Stimulated activated memory B cell treated with anti-CD40 and anti-IgM and Interleukin-4, amounts not matched to agents 10 μg/mL and 1 μg/mL and 100 μg/mL, for 72 hours (primary cell): ENCODE measurements around the gene INA.
"Not testable (repeated sequence)": the region's sequence is repeated elsewhere in the genome, so short reads cannot be mapped to it uniquely, and the experiment has no call there.

Experiments
- ATAC-seq: fragments of 150-1000 bp; cut with Tn5 transposase; 2 replicates; pipeline ENCODE4 v1.10.0; 2021
- H3K27ac Mint-ChIP-seq: one replicate; pipeline ENCODE4 v1.8.0; 2022; ENCODE audit warnings: mild to moderate bottlenecking, mixed read lengths
- H3K27me3 Mint-ChIP-seq: one replicate; pipeline ENCODE4 v1.8.0; 2022; ENCODE audit warnings: mixed read lengths
- H3K36me3 Mint-ChIP-seq: one replicate; pipeline ENCODE4 v1.8.0; 2022; ENCODE audit warnings: mixed read lengths
- H3K4me1 Mint-ChIP-seq: one replicate; pipeline ENCODE4 v1.8.0; 2022; ENCODE audit warnings: mixed read lengths
- H3K4me3 Mint-ChIP-seq: one replicate; pipeline ENCODE4 v1.8.0; 2022; ENCODE audit warnings: mild to moderate bottlenecking, moderate library complexity, mixed read lengths
- H3K9me3 Mint-ChIP-seq: one replicate; pipeline ENCODE4 v1.8.0; 2022; ENCODE audit warnings: mixed read lengths

The INA gene

GRCh38 chr10:103276896-103277712 lies at the start of gene INA:
TSS of gene INA (plus strand) at chr10:103277138. CDS start at chr10:103277212, 74 bp downstream.
- H3K9me3 Mint-ChIP-seq = peaks cover 4% of the 10 kb centered on the region
- peak within 1 kb of the TSS; percentile 68 for H3K4me3 Mint-ChIP-seq
- no peak within 1 kb of the TSS for H3K27ac Mint-ChIP-seq
- H3K27me3 Mint-ChIP-seq = peaks cover 73% of the 10 kb centered on the region
- peak; percentile 51 for ATAC-seq
- peaks cover 12% of the 10 kb centered on the region for H3K4me1 Mint-ChIP-seq
- H3K36me3 Mint-ChIP-seq = no peaks in the 10 kb centered on the region

GRCh38 chr10:103227416-103227815 lies 49.5 kb upstream of the INA start:
- Mint-ChIP-seq H3K9me3 (peaks cover 13% of the 10 kb centered on the region), H3K27ac (no peak overlapping the region), H3K27me3 (no peaks in the 10 kb centered on the region), H3K4me3 (no peak overlapping the region), H3K4me1 (no peaks in the 10 kb centered on the region), H3K36me3 (peaks cover 8% of the 10 kb centered on the region)
- ATAC-seq = no peak

GRCh38 chr10:103231047-103231551 lies 45.8 kb upstream of the INA start:
- Mint-ChIP-seq H3K4me1 (peaks cover 13% of the 10 kb centered on the region), H3K4me3 (no peak overlapping the region), H3K9me3 (no peaks in the 10 kb centered on the region), H3K27me3 (no peaks in the 10 kb centered on the region), H3K27ac (no peak overlapping the region), H3K36me3 (no peaks in the 10 kb centered on the region)
- ATAC-seq = no peak

DNA sequence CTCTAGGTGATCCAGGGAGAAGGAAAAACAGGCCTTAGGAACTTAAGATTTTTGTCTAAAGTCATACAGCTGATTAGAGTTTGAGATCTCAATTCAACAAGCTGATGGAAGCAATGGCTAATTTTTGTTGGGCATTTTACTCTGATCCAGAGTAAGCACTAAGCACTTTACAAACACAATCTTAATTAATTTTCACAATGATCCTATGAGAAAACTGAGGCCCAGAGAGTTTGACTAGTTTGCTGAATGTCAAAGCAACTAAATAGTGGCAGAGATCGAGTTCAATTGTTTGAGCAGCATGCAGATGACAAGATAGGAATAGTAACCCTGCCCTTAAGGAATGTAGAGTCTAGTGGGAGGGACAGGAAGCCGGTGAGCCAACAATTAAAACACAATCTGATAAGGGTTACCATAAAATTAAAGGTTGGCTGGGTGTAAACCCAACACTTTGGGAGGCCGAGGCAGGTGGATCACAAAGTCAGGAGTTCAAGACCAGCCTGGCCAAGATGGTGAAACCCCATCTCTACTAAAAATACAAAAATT lies 44.7 kb upstream of the INA start:
- Mint-ChIP-seq H3K9me3 (no peaks in the 10 kb centered on the region), H3K27me3 (no peaks in the 10 kb centered on the region), H3K27ac (no peak overlapping the region), H3K4me3 (no peak overlapping the region), H3K36me3 (no peaks in the 10 kb centered on the region), H3K4me1 (peaks cover 13% of the 10 kb centered on the region)
- no peak for ATAC-seq

DNA sequence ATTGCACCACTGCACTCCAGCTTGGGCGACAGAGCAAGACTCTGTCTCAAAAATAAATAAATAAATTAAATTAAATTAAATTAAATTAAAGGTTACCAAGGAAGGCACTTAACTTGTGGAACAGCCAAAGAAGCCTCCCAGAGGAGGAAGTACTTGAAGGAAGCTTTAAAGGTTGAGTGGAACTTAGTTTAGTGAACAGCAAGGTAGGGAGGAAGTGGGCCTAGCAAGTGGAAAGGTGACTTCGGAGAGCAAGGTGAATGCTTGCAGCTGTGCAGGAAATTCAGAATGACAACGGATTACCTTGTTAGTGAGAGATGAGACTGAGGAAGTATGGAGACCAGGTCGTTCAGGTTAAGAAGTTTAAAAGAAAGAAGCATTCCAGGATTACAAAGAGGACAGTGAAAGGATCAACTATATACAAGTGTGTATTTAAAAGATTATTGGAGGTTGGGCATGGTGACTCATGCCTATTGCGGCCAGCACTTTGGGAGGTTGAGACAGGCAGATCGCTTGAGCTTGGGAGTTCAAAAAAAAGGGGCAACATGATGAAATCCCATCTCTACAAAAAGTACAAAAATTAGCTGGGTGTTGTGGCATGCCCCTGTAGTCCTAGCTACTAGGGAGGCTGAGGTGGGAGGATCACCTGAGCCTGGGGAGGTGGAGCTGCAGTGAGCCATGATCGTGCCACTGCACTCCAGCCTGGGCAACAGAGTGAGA lies 44.0 kb upstream of the INA start:
- H3K27ac Mint-ChIP-seq = no peak overlapping the region
- ATAC-seq = no peak
- H3K9me3 Mint-ChIP-seq = no peaks in the 10 kb centered on the region
- H3K4me1 Mint-ChIP-seq = peaks cover 13% of the 10 kb centered on the region
- H3K27me3 Mint-ChIP-seq = no peaks in the 10 kb centered on the region
- no peak overlapping the region for H3K4me3 Mint-ChIP-seq
- H3K36me3 Mint-ChIP-seq = no peaks in the 10 kb centered on the region

DNA sequence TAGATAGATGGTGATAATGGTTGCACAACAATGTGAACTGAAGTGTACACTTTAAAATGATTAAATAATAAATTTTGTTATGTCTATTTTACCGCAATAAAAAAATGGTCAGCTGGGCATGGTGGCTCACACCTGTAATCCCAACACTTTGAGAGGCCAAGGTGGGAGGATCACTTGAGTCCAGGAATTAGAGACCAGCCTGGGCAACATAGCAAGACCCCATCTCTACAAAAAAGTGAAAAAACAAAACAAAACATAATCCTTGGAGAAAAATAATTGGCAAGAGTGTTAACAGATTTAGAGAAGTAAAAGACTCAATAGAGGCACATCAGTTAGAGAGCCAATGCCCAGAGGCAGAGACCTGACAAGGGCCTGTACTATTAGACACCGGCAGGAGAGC lies 41.2 kb upstream of the INA start:
- Mint-ChIP-seq H3K36me3 (no peaks in the 10 kb centered on the region), H3K4me3 (no peak overlapping the region), H3K9me3 (no peaks in the 10 kb centered on the region), H3K27me3 (no peaks in the 10 kb centered on the region), H3K27ac (no peak overlapping the region), H3K4me1 (peaks cover 23% of the 10 kb centered on the region)
- no peak for ATAC-seq

DNA sequence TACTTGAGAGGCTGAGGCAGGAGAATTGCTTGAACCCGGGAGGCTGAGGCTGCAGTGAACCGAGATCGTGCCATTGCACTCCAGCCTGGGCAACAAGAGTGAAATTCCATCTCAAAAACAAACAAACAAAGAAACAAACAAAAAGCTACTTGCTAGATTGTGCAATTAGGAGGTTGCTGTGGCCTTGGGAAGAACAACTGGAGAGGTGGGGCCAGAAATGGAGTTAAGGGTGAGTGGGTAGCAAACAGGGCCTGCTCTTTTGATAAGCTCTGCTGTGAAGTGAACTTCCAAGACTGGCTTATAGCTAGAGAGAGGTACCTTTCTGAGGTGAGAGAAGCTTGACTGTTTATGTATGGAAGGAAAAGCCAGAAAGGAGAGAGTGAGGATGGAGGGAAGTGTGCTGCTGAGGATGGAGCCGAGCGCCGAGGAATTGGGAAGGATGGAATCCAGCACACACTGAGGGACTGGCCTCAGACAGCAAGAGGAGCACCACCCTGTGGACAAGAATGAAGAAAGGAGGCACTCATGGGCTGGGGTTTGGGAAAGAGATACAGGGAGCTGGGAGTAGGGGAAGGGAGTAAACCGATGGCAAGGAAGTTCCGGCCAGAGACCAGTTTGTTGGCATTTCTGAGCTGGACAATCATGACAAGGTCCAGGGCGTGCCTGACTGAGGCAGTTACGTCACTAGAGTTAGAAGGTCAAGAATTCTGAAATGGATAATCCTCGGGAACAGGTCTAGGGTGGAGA lies 38.3 kb upstream of the INA start:
- no peaks in the 10 kb centered on the region for H3K27me3 Mint-ChIP-seq
- no peaks in the 10 kb centered on the region for H3K36me3 Mint-ChIP-seq
- no peaks in the 10 kb centered on the region for H3K9me3 Mint-ChIP-seq
- H3K4me3 Mint-ChIP-seq = no peak overlapping the region
- peaks cover 23% of the 10 kb centered on the region for H3K4me1 Mint-ChIP-seq
- H3K27ac Mint-ChIP-seq = no peak overlapping the region
- ATAC-seq = no peak

DNA sequence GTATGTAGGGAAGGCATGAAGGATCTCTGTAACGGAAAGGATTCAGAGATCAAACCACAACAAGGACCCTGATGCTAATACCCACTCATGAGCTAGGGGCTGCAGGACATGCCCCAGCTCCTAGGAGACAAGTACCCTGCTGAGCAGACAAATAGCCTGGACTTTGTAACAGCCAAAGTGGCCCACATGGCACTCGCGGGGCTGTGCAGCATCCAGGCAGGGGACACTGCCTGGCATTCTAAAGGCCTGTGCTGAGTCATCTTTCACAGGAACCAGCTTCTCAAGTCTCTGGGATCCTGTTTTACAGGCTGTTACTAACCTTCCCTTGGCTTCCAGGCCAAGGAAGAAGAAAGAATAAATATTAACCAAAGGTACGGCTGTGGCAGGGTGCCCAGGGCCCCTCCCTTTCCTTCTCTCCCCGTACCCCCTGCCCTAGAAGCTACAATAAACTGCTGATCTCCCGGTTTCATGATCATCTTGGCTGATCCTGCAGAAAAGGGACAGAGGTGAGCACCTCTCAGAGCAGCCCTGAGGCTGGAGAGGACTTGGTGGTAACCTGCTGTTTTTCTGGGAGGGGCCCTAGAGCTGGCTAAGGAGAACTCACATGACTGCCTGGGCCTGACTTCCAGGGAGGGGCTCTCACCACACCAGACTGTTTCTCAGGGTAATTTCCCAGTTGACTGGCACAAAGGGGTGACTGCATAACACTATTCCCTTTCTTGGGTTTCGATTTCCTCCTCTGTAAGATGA lies 35.5 kb upstream of the INA start:
- Mint-ChIP-seq H3K4me3 (no peak overlapping the region), H3K27me3 (no peaks in the 10 kb centered on the region), H3K27ac (peak overlapping the region; percentile 57), H3K4me1 (peaks cover 25% of the 10 kb centered on the region), H3K36me3 (no peaks in the 10 kb centered on the region), H3K9me3 (no peaks in the 10 kb centered on the region)
- peak; percentile 17 for ATAC-seq

GRCh38 chr10:103244666-103245271 lies 32.2 kb upstream of the INA start:
- no peak overlapping the region for H3K27ac Mint-ChIP-seq
- no peak overlapping the region for H3K4me3 Mint-ChIP-seq
- H3K9me3 Mint-ChIP-seq = no peaks in the 10 kb centered on the region
- H3K27me3 Mint-ChIP-seq = no peaks in the 10 kb centered on the region
- peaks cover 25% of the 10 kb centered on the region for H3K4me1 Mint-ChIP-seq
- ATAC-seq = peak; percentile 73
- H3K36me3 Mint-ChIP-seq = no peaks in the 10 kb centered on the region

DNA sequence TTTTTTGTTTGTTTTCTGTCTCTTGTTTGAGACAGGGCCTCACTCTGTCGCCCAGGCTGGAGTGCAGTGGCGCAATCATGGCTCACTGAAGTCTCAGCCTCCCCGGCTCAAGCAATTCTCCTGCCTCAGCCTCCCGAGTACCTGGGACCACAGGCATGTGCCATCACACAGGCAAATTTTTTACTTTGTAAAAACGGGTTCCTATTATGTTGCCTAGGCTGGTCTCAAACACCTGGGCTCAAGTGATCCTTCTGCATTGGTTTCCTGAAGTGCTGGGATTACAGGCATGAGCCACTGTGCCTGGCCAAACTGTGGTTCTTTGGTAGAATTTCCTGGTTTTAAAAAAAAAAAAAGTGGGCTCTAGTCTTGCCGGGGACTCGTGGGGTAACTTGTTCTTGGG lies 31.4 kb upstream of the INA start, which contains the start of gene RPEL1:
TSS of gene RPEL1 (plus strand) at position 301 of the 400 bp plus-strand sequence. CDS start 110 bp downstream, outside the sequence.
- H3K9me3 Mint-ChIP-seq, H3K27me3 Mint-ChIP-seq, H3K36me3 Mint-ChIP-seq, ATAC-seq, H3K27ac Mint-ChIP-seq, H3K4me3 Mint-ChIP-seq: not testable (repeated sequence)
- H3K4me1 Mint-ChIP-seq = peaks cover 17% of the 10 kb centered on the region

GRCh38 chr10:103246324-103246723 lies 30.6 kb upstream of the INA start:
- Mint-ChIP-seq H3K27ac (no peak overlapping the region), H3K36me3 (no peaks in the 10 kb centered on the region), H3K27me3 (no peaks in the 10 kb centered on the region), H3K4me1 (peaks cover 14% of the 10 kb centered on the region), H3K4me3 (no peak overlapping the region), H3K9me3 (peaks cover 3% of the 10 kb centered on the region)
- no peak for ATAC-seq

GRCh38 chr10:103254113-103254512 lies 22.8 kb upstream of the INA start:
- Mint-ChIP-seq H3K36me3 (peaks cover 4% of the 10 kb centered on the region), H3K27me3 (no peaks in the 10 kb centered on the region), H3K9me3 (peaks cover 9% of the 10 kb centered on the region), H3K4me3 (no peak overlapping the region), H3K4me1 (no peaks in the 10 kb centered on the region), H3K27ac (no peak overlapping the region)
- no peak for ATAC-seq

DNA sequence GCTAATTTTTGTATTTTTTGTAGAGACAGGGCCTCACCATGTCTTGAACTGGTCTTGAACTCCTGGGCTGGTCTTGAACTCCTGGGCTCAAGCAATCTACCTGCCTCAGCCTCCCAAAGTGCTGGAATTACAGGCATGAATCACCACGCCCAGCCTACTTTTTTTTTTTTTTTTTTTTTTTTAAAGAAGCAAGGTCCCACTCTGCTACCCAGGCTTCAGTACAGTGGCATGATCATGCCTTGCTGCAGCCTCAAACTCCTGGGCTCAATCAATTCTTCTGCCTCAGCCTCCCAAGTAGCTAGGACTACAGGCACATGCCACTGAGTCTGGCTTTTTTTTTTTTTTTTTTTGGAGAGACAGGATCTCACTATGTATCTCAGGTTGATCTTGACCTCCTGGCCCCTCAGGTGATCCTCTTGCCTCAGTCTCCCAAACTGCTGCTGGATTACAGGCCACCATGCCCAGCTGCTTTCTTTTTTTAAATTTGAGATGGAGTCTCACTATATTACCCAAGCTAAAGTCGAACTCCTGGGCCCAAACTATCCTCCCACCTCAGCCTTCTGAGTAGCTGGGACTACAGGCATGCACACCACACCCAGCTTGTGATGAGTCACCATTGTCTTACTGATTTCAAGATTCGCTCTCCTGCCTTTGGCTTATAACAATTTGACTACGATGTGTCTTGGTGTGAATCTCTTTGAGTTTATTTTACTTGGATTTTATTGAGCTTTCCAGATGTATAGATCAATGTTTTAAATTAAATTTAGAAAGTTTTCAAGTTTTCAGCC lies 22.2 kb upstream of the INA start:
- H3K27me3 Mint-ChIP-seq = peaks cover 1% of the 10 kb centered on the region
- ATAC-seq = no peak

More for the DNA sequence above, 22.2 kb upstream of the INA start:
- Mint-ChIP-seq H3K9me3 (peaks cover 11% of the 10 kb centered on the region), H3K27ac (no peak overlapping the region), H3K36me3 (peaks cover 5% of the 10 kb centered on the region), H3K4me1 (no peaks in the 10 kb centered on the region), H3K4me3 (no peak overlapping the region)
